Activated T-helper 1 cell treated with Interleukin-2 at 50 U/mL for 16 hours (primary cell): ENCODE measurements around the gene GPALPP1.
"Not testable (repeated sequence)": the region's sequence is repeated elsewhere in the genome, so short reads cannot be mapped to it uniquely, and the experiment has no call there.

Experiments
- DNase-seq: peaks from one replicate; pipeline ENCODE4 v3.0.0-alpha.2; 2020; ENCODE audit warnings: low read depth

The GPALPP1 gene

DNA sequence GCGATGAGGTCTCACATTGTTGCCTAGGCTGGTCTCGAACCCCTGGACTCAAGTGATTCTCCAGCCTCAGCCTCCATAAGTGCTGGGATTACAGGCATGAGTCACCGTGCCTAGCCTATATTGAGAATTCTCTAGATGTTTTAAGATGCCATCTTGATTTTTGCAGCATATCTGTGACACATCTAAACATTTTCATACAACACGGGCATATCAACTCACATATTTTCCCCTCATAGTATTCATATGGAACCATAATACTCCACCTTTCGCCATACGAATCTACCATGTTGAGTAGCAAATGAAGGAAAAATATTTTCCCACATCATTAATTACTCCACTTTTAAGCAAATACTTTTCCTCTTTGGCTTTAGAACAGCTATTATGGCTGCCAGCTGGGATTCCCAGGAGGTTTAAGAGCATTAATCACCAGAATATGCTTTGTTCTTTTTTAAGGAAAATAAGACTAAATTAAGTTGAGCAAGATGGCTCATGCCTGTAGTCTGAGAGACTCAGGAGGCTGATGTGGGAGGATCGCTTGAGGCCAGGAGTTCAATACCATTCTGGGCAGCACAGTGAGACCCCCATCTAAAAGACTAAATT lies 74.0 kb downstream of the GPALPP1 start:
- no peak for DNase-seq

DNA sequence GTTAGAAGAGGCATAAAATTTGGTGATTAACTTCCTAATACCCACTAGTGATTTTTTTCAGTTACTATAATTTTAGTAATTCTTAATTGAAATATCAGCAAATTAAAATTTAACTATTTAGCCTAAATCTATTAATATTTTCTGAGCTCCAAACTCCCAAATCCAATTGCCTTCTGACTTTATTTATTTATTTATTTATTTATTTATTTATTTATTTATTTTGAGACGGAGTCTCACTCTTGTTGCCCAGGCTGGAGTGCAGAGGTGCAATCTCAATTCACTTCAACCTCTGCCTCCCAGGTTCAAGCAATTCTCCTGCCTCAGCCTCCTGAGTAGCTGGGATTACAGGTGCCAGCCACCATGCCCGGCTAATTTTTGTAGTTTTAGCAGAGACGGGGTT lies 74.6 kb downstream of the GPALPP1 start:
- not testable (repeated sequence) for DNase-seq

DNA sequence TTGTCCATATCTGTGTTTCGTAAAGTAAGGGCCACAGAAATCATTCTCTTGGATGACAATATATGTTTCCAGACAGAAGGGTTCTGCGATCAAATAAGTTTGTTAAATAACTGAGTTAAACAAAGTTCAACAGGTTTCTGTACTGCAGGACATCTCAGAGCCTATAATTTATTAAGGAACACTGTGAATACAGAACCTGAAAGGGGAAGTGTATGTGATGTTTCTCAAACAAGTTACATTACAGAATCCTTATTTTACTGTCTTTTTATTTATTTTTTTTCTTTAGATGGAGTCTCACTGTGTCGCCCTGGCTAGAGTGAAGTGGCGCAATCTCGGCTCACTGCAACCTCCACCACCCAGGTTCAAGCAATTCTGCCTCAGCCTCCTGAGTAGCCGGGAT lies 75.6 kb downstream of the GPALPP1 start:
- no peak for DNase-seq

DNA sequence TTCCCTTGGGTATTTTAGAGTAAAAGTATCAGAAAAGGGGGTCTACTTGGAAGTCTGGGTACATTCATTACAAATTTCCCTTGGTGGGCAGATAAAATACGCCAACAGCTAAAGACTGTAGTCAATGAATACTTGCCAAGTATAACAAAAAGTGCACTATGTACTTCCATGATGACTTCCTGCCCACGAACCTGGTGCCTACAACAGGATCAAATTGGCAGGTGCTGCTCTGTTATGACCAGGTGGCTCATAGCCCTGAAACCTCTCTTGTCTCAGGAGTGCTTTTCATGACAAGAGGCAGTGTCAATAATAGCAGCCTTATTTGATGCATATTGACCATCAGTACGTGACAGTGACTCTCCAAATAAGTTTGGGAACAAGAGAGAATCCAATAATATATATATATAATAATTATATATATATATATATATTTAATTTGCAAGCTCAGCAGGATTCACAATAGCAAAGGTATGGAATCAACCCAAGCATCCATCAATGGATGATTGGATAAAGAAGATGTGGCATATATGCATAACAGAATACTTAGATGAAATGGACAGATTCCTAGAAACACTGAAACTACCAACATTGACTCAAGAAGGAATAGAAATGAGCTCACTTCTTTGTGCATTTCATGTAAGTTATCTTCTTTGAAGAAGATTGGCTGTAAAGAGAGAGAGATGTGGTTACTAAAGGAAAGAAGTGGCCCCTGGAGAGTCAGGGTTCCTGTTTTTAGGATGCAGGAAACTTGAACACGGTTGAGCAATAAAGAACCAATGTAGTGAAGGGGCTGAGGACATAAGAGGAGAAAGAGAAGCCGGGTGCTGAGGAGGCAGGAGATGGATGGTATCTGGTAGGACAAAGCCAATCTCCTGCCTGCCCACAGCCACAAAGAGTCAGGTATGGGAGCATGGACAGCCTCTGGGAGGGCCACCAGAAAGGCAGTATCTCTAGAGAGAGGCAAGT lies 79.0 kb downstream of the GPALPP1 start:
- DNase-seq: no peak

DNA sequence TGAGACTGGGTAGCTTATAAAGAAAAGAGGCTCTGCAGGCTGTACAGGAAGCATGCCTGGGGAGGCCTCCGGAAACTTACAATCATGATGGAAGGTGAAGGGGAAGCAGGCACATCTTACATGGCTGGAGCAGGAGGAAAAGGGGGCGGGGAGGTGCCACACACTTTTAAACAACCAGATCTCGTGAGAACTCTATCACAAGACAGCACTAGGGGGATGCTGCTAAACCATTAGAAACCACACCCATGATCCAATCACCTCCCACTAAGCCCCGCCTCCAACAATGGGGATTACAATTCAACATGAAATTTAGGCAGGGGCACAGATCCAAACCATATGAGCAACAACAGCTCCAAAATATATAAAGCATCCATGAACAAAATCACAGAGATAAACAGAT lies 84.5 kb downstream of the GPALPP1 start:
- no peak for DNase-seq

DNA sequence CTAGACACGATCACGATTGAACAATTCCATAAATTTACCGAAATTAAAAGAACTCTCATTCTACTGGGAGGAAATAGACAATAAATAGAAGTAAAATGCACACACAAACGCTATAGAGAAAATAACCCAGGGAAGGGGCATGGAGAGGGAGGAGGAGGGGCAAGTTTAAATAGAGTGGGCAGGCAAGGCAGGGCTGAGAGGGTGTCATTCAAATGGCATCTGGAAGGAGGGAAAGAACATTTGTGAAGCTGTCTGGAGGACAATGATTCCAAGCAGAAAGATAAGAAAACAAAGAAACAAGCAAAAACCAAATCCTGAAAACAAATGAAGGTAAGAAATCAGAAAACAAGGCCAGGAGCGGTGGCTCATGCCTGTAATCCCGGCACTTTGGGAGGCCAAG lies 85.4 kb downstream of the GPALPP1 start:
- no peak for DNase-seq

DNA sequence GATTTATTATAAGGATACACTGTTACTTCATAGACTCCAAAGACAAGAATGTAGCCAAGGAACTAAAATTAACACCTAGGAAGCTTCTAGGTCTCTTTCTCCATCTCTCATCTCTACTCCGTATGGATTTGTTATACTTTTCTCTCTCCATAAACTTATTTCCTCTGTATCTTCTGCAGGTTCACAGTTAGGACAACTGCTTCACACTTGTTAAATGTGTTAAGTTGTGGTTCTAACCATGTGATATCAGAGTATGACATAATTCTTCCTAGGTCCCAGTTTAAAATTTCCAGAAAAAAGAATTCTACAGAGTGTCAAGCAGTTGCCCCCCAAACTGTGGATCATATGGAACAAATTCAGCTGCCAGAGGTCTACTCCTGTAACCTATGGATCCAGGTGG lies 88.7 kb downstream of the GPALPP1 start:
- no peak for DNase-seq
